Peyer's patch (tissue), 4 donors: ENCODE data around the gene BRCC3. TPM values are rescaled to one million over a fixed set of nuclear protein-coding genes. Genes with fewer than 3 reads are reported as not detected.

ENCODE experiments used
- DNase-seq, 3 donors: peaks; one replicate each; pipeline ENCODE4 v3.0.0-alpha.2; 2017 to 2019
- H3K27ac ChIP-seq, 4 donors: fragments of 200-600 bp; sonication (generic); one replicate each; pipeline ENCODE4 v1.5.1; 2016 to 2019
- H3K27me3 ChIP-seq, 2 donors: fragments of 200-600 bp; sonication (generic); one replicate each; pipeline ENCODE4 v1.5.1; 2019
- H3K36me3 ChIP-seq, 3 donors: fragments of 200-600 bp; sonication (generic); one replicate each; pipeline ENCODE4 v1.5.1; 2016 to 2019
- H3K4me1 ChIP-seq, 4 donors: fragments of 200-600 bp; sonication (generic); one replicate each; pipeline ENCODE4 v1.5.1; 2016 to 2019
- H3K4me3 ChIP-seq, 4 donors: fragments of 200-600 bp; sonication (generic); 1 replicate in 3 of 4; 2 replicates in 1 of 4; pipeline ENCODE4 v1.5.1; 2016 to 2019; ENCODE audit warnings: mild to moderate bottlenecking in 1 of 4
- H3K9me3 ChIP-seq, 4 donors: fragments of 200-600 bp; sonication (generic); one replicate each; pipeline ENCODE4 v1.5.1; 2016 to 2019; ENCODE audit warnings: mild to moderate bottlenecking in 1 of 4
- POLR2A ChIP-seq, 2 donors: fragments of 450-650 bp; IDR thresholded peaks; one replicate each; pipeline ENCODE4 v1.5.1; 2017; ENCODE audit warnings: antibody characterized with exemption in 2 of 2, mild to moderate bottlenecking in 2 of 2, moderate library complexity in 2 of 2
- total RNA-seq, 4 donors: library from RNA; depleted of rRNA; stranded (reverse); fragments of >200 nt; gene quantifications; one replicate each; pipeline ENCODE4 v1.1.0, GENCODE V29; 2016
- TF ChIP-seq, protein P1 (sequence below), 6 experiments: fragments of 450-650 bp in 4 of 6; fragments of 200-600 bp in 2 of 6; sonication (generic) in 1 of 6; IDR thresholded peaks; one replicate each; pipeline ENCODE4 v1.5.1; 2017 to 2019; ENCODE audit warnings: antibody characterized with exemption in 6 of 6, mild to moderate bottlenecking in 3 of 6, moderate library complexity in 1 of 6

The BRCC3 gene
- total RNA-seq, 4 donors from 2014 or later, result 14.7 to 24.8 (median 18.6) TPM

DNA sequence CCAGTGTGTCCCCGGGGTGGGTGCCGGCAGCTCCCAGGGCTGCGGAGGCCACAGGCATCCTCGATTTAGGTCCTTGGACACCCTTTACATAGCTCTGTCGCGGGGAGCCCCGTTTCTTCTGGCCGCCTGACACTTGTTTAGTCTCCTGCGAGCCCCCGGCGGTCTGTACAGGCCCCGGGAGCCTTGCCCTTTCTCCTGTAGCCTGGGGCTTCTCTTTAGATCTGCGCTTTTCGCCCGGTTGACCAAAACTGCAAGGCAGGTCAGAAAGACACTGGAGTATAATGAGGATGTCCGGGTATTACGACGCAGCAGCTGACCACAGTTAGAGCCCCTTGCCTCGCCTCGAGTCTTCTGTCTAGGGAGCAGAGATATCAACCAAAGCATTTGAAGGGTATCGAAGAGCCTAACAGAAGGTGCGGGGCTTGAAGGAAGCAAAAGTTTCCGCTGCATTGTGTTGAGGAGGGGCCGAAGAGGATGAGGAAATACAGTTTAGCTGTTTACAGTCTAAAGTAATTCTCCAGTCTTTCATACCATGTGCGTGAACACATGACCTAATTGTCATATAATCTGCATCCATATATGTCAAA is 479 bp downstream of the BRCC3 start:
- Histone ChIP-seq H3K9me3 (no peaks in the 10 kb centered on the region), H3K27ac (peak overlapping the region; percentile 74 to 86 (median 78)), H3K36me3 (peaks cover 0 to 5% (median 0%) of the 10 kb centered on the region in 3 donors), H3K27me3 (no peaks in the 10 kb centered on the region), H3K4me3 (peak overlapping the region; percentile 54 to 77 (median 61)), H3K4me1 (peaks cover 0 to 7% (median 0%) of the 10 kb centered on the region in 4 donors)
- TF ChIP-seq POLR2A (IDR thresholded peaks at IDR 0.05), result no peak
- TF ChIP-seq, protein P1, sequence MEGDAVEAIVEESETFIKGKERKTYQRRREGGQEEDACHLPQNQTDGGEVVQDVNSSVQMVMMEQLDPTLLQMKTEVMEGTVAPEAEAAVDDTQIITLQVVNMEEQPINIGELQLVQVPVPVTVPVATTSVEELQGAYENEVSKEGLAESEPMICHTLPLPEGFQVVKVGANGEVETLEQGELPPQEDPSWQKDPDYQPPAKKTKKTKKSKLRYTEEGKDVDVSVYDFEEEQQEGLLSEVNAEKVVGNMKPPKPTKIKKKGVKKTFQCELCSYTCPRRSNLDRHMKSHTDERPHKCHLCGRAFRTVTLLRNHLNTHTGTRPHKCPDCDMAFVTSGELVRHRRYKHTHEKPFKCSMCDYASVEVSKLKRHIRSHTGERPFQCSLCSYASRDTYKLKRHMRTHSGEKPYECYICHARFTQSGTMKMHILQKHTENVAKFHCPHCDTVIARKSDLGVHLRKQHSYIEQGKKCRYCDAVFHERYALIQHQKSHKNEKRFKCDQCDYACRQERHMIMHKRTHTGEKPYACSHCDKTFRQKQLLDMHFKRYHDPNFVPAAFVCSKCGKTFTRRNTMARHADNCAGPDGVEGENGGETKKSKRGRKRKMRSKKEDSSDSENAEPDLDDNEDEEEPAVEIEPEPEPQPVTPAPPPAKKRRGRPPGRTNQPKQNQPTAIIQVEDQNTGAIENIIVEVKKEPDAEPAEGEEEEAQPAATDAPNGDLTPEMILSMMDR (IDR thresholded peaks at IDR 0.05), result no peak
- DNase-seq, result peak in 2 of 3 donors; percentile 24 to 58

DNA sequence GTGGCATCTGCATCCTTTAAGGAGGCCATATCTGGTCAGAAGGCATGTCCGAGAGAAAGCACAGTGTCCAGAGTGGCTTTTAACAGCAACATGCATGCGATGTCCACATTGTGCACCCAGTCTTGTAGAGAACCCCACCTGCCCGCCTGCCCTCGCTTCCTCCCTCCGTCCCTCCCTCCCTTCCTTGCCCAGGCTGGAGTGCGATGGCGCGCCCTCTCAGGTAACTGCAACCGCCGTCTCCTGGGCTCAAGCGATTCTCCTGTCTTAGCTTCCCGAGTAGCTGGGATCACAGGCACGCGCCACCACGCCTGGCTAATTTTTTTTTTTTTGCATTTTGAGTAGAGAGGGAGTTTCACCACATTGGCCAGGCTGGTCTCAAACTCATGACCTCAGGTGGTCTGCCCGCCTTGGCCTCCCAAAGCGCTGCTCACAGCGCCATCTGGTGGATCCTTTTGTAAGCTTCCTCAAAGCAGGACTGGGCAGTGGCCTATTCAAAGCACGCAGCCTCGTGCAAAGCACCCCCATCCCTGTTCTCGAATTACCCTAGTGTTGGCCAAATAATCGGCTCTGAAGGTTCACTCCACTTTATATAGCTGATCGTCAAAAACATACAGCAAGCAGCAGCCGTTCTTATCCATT is 15.0 kb downstream of the BRCC3 start:
- peaks cover 0 to 4% (median 0%) of the 10 kb centered on the region in 3 donors for H3K36me3 ChIP-seq
- no peak for TF ChIP-seq POLR2A (IDR thresholded peaks at IDR 0.05)
- TF ChIP-seq, protein P1 (IDR thresholded peaks at IDR 0.05), result peak in 4 of 6 experiments; percentile 31 to 46 (median 40)
- H3K27ac ChIP-seq, result no peak overlapping the region
- no peaks in the 10 kb centered on the region for H3K9me3 ChIP-seq
- no peak overlapping the region for H3K4me3 ChIP-seq
- DNase-seq, result peak in 2 of 3 donors; percentile 33 to 62
- H3K27me3 ChIP-seq, result no peaks in the 10 kb centered on the region
- H3K4me1 ChIP-seq, result no peaks in the 10 kb centered on the region

DNA sequence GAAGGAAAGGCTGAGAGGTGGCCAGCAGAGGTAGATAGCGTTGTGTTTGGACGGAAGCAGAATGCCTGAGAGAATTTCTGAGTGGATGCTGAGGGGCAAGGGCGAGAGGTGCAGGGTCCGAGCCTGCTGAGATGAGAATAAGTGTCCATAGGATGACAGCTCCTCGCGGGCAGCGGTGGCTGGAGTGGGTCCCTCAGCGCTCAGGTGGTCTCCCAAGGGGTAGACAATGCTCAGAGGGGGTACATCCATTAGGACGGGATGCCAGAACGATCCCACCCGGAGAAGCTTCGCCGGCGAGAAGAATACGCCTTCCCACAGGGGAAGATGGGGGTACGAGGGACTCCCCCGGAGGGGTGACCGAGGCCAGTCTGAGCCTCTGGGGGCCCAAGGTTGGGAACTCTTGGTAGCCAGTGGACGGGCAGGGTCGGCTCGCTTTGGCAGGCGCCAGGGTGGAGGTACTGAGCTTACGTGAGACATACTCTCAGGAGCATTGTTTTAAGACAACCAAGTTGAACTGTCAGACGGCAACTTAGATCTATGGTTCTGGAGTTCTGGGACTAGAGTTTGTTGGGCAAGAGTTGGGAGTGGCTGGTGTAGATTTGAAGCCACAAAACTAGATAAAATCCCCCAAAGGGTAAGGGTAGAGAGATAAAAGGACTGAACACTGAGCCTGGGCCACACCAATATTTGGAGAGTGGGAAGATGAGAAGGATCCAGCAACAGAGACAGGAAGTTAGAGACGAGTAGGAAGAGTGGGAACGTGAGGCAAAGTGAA is 15.8 kb downstream of the BRCC3 start:
- no peak overlapping the region for H3K4me3 ChIP-seq
- no peaks in the 10 kb centered on the region for H3K27me3 ChIP-seq
- DNase-seq, result no peak
- H3K9me3 ChIP-seq, result no peaks in the 10 kb centered on the region
- TF ChIP-seq POLR2A (IDR thresholded peaks at IDR 0.05), result no peak
- TF ChIP-seq, protein P1 (IDR thresholded peaks at IDR 0.05), result no peak
- no peak overlapping the region for H3K27ac ChIP-seq
- peaks cover 0 to 4% (median 0%) of the 10 kb centered on the region in 3 donors for H3K36me3 ChIP-seq
- H3K4me1 ChIP-seq, result no peaks in the 10 kb centered on the region

DNA sequence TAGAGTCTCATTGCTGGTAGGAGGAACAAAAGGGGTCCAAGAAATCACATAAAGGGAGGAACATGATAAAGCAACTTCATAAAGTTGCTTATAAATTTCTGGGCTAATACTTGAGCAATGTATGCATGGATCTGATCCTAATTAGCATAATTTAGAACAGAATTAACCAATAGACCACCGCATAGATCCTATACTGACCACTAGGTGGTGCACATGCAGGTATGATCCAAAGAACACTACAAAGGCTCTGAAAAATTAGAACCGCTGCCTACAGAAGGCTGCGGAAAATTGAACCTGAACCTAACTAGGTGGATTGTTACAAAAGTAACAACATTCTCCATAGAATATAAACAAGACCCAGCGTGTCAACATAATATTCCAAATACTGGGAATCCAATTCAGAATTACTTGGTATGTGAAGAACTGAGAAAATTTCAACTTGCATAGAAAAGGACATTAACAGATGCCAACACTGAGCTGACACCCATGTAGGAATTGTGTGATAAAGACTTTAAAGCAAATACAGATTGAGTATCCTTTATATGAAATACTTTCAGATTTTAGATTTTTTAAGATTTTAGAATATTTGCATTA is 23.3 kb downstream of the BRCC3 start:
- Histone ChIP-seq H3K9me3 (no peaks in the 10 kb centered on the region), H3K36me3 (peaks cover 0 to 1% (median 0%) of the 10 kb centered on the region in 3 donors), H3K27ac (no peak overlapping the region), H3K4me3 (no peak overlapping the region), H3K27me3 (no peaks in the 10 kb centered on the region), H3K4me1 (no peaks in the 10 kb centered on the region)
- DNase-seq, result no peak
- TF ChIP-seq, protein P1 (IDR thresholded peaks at IDR 0.05), result peak; percentile 24 to 53 (median 52)
- no peak for TF ChIP-seq POLR2A (IDR thresholded peaks at IDR 0.05)

DNA sequence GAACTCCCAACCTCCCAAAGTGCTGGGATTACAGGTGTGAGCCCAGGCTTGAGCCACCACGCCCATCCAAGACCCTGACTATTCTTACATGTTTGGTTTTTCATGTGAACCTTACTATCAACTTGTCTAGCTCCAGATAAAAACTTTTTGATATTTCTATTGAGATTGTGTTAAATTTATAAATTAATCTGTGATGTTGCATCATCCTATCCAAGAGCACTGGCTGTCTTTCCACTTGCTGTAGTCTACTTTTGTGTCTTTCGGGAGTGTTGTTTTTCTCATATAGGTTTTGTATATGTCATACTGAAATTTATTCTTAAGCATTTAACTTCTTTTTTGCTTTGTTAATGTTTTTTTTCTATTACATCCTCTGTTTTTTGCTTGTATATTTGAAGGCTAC is 34.6 kb downstream of the BRCC3 start:
- Histone ChIP-seq H3K4me1 (no peaks in the 10 kb centered on the region), H3K27me3 (no peaks in the 10 kb centered on the region), H3K9me3 (no peaks in the 10 kb centered on the region), H3K27ac (no peak overlapping the region), H3K36me3 (no peaks in the 10 kb centered on the region), H3K4me3 (no peak overlapping the region)
- DNase-seq, result no peak
- TF ChIP-seq POLR2A (IDR thresholded peaks at IDR 0.05), result no peak
- TF ChIP-seq, protein P1 (IDR thresholded peaks at IDR 0.05), result no peak
